GF-D8 (cell line): Measurements from ENCODE around the gene PRDM12.
A peak's percentile ranks its signal among the peaks of the same experiment; 100 is the strongest.
"Not testable (repeated sequence)": the region's sequence is repeated elsewhere in the genome, so short reads cannot be mapped to it uniquely, and the experiment has no call there.

Experiments used
- DNase-seq: peaks from one replicate; lab custom pipeline; 2025; lab: John Stamatoyannopoulos, UW

Gene PRDM12

DNA sequence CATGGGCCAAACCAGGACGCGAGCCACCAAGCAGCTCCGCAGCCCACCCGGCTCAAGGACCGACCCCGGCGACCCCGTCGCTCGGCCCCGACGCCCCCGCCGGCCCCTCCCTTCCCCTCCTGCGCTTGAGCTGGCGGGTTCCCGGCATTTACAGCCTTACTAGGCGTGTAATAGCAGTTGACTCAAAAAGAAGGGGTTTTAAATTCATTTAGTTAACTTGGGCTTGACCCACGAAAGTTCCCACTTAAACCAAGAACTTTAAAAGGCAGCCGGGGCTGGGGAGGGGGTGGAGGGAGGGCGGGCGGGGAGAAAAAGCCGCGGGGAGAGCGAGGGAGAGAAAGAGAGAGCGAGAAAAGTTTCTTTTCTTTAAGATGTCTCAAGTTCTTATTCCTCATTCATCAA is 636 bp downstream of the PRDM12 start:
- DNase-seq, result no peak

DNA sequence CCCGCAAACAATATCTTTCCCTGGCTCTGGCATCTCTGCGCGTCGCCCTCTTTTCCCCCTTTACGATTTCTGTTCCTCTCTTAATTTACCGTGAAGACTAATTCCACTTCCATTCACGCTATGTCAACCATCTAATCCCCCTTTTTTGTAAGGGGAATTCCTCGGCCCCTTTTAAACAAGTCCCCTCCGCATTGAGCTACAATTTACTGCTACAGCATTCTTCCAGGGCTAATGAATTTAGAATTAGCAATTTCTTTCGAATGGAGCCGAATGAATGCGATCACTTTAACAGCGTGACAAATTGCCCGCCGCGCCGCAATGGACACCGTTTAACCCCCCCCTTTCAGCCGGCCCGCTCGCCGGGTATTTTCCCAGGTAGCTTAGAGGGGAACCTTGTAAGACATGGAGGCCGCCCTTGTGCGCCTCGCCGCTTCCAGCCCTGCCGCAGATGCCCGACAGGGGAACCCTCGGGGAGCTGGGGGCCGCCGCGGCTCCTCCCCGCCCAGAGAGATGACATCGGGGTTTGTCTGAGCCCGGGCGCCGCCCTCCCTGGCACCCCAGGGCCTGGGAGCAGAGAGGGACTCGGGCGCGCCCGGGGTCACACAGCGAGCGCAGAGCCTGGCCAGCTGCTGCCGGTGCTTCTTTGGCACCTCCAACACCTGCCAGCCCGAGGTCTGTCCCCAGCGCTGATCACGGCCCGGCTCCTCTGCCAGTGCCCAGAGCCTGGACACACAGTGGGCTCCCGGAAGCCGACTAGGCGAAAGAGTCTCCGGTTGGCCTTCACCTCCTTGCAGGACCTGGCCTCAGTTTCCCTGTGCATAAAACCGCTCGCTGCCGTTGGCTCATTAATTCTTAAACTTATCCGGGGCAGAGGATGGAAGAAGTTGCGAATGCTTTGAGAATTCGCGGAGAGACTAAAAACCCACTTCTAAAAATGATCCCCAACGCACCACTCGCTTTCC is 1.3 kb downstream of the PRDM12 start:
- DNase-seq, result no peak

DNA sequence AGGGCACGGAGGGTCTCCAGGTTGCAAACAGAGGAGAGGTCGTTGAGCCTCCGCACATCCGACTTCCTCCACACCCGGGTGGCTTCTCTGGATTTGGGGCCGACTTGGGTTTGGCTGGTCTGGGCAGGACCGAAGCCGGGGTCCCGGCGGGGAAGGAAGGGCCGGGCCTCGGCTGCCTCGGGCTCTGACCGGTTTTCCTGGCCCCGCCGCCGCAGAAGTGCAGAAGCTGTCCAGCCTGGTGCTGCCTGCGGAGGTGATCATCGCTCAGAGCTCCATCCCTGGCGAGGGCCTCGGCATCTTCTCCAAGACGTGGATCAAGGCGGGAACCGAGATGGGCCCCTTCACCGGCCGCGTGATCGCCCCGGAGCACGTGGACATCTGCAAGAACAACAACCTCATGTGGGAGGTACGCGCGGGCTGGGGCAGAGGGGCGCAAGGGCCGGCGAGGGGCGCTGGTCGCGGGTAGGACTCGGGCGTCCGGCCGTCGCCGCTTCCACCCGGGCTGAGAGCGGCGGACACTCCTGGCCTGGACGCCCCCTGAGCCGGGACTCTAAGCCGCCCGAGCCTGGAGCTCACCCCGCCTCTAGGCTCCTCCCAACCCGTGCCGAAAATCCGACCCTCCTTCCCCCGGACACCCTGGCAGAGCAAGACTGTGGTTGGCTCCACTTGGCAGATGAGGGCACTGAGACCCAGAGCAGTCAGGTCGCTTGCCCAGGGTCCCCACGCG is 2.2 kb downstream of the PRDM12 start:
- DNase-seq, result no peak

DNA sequence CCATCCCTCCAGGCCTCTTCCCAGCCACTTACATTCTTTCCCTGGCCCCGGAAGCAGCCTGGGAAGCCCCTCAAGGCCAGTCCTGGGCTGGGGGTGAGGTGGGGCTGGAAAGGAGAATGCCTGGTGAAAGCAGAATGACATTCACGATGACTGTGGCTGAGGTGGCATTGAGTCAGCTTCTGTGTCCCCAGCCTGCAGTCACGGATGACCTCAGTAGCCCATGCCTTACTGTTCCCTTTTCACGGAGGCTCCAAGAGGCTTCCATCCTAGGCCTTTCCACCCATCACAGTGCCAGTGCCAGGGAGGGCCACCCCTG is 2.7 kb downstream of the PRDM12 start:
- DNase-seq, result no peak

DNA sequence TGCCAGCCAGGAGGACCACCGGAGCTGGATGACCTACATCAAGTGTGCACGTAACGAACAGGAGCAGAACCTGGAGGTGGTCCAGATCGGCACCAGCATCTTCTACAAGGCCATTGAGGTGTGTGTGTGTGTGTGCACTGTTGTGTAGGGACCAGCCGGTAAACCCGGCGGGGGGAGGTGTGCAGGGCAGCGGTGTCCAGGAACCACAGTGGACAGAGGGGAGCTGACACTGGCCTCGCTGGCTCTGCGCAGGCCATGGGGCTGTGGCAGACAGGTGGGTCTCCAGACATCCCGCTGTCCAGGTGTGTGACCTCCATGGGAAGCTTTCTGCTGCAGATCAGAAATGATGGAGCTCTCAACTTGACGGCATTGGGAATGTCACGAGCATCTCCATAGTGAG is 3.8 kb downstream of the PRDM12 start:
- no peak for DNase-seq

DNA sequence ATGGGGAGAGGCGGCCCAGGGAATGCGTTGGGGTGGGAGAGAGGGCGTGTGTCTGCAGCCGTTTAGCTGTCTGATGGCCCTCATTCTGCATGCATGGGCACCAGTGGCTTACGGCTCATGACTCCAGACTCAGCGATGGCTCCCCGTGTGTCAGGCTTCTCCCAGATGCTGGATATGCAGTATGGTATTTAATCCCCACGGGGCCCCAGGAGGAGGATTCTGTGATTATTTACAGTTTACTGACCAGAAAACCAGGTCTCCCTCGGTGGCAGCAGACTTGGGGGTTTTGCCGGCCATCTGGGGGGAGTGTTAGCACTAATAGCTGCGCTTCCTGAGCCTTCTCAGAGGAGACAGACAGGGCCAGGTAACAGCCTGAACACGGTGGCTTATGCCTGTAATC is 4.3 kb downstream of the PRDM12 start:
- no peak for DNase-seq

DNA sequence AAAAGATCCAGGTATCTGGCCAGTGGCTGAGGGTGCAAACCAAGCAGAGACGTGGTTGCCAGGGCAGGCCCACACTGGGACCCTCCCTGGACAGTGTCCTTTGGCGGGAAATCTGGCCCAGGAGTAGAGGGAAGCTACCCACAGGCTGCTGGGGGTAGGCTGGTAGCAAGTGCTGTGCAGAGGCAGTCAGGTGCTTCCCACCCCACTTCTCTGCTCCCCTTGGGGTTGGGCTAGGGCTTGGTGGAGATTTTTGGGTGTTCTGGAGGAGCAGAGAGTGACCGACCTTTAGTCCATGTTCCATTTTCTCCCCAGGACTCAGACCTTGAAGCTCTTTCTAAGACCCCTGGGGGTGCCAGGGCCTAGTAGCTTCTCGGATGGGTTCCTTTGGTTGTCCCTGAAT is 5.6 kb downstream of the PRDM12 start:
- no peak for DNase-seq

DNA sequence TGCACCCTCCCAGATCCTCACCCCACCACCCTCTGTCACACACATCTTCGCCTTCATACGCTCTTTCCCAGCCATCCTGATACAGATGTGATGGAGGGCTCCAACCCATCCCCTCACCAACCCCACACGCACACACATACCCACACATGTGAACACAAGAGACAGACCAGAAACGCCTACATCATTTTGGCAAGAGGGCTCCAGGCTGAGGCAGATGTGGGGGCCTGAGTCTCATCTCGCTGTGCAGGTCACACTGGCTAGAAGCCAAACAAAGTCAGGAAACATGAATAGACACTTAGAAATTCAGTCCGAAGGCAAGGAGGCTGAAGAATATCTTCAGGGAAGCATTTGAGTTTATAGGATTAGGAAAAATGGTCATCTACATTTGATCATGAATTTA is 6.2 kb downstream of the PRDM12 start:
- DNase-seq, result no peak

DNA sequence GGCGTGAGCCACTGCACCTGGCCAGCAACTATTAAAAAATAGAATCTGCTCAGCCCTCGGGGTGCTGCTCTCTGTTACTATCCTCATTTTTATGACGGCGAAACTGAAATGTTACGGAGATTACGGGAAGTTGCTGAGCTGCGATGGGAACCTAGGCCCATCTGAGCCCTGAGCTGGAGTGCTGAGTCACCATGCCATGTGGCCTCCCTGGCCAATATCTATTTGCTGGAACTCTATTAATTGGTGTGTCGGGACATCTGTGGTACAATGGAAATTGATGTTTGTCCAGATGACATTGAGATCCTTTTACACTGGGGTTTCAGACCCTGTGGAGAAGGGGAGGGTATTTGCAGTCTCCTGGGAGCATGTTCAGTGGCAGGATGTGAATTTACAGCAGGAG is 8.1 kb downstream of the PRDM12 start:
- no peak for DNase-seq

DNA sequence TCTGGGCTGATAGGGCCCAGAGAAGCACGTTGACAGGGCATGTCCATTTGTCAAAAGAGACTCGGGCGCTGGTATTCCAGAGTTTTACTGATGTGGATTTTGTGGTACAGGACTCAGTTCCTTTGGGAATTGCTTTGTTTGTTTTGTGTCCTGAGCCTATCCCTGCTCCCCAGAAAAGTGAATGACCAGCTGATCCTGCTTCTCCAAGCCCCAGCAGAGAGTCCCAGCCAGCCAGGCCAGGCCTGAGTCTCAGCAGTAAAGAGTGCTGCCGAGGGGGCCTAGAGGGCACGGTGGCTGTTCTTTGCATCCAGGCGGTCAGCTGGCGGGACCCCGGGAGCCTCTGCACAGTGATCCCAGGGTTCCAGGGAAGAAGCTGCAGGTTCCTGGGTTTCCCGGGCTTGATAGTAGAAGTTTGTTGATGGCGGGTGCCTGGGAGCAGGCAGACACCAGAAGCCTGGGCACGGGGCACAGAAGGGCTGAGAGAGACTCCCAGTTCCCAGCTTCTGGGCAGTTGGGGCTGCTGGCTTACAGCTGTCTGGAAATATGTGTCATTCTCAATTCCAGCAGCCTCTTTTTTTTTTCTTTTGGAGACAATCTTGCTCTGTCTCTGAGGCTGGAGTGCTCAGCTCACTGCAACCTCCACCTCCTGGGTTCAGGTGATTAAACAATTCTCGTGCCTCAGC is 8.7 kb downstream of the PRDM12 start:
- DNase-seq, result no peak

DNA sequence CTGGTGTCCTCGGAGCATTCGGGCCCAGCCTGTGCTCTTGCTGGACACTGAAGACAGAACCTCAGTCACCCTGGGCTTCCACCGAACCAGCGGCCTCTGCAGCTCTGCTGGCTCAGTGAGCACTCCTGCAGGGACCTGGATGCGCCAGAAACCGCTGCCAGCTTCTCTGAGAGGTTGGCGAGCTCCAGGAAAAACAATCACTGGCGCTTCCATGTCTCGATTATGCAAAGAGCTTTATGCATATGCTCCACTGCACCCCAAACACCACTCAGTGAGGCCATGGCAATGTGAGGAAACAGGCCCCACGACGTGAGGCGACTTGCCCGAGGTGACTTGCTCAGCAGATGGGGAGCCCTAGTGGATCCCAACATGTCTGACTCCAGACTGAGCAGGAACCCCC is 11.0 kb downstream of the PRDM12 start:
- no peak for DNase-seq

DNA sequence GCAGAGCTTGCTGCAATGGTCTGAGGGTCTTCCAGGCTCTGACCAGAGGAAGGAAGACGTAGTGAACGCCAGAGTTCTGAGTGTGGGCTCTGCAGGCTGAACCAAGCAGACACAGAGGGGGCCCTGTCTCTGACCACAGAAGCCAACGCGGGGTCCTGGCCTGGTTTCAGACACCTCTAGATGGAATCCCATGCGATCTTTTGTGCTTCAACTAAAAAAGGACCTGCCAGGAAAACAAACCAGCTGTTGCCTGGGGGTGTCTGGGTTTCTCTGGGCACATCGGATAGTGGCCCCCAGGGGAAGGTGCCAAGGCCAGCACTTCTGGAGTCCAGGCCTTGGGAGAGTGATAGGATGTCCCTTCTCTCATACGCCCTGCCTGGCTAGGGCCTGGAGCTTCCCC is 12.9 kb downstream of the PRDM12 start:
- no peak for DNase-seq

DNA sequence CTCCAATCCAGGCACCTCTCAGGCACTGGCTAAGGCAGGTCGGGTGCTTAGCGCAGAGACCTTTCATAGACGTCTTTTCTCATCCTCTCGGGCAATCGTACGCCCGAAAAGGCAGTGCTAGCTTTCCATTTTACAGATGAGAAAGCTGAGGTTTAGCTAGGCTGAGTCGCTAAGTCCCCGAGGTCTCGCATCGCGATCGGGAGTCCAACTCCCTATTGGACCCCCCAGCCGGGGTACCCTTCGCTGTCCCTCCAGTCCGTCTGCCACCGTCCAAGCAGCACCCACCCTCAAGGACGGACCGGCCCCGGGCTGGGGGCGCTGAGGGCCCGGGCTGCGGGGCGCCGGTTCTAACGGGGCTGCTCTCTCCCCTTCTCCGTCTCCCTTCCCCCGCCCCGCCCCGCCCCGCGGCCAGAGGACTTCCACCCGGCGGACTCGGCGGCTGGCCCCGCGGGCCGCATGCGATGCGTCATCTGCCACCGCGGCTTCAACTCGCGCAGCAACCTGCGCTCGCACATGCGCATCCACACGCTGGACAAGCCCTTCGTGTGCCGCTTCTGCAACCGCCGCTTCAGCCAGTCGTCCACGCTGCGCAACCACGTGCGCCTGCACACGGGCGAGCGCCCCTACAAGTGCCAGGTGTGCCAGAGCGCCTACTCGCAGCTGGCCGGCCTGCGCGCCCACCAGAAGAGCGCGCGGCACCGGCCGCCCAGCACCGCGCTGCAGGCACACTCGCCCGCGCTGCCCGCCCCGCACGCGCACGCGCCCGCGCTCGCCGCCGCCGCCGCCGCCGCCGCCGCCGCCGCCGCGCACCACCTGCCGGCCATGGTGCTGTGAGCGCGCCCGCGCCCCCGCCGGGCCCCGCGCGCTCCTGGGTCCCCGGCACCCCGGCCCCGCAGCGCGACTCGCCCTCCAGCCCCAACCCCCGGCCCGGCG is 16.7 kb downstream of the PRDM12 start:
- peak; percentile 49 for DNase-seq

DNA sequence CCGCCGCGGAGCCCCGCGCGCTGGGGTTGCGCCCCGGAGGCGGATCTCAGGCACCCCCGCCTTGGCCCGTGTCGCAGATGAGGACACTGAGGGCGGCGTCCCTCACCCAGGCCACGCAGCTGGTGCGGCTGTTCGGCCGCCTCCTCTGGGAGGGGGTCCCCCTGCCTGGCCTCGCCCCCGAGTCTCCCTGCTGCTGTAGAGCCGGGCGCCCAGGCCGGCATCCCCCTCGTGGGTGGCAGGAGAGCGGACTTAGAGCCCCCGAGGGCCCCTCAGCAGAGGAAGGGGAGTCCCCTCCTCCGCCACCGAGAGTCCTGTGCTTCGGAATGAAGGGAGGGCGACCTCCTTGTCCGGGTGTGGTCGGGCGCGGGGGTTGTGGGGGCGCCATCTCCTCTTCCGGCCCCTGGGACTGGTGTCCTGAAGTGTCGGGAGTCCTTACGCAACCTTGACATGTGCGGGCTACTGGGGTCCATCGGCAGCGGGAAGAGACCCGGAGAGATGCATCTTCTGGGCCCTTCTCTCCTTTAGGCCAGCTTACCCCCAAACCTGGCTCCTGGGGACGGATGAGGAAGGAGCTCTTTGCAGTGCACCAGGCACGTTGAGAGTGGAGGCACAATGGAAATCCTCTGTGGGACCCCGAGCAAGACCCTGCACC is 17.5 kb downstream of the PRDM12 start:
- no peak for DNase-seq

DNA sequence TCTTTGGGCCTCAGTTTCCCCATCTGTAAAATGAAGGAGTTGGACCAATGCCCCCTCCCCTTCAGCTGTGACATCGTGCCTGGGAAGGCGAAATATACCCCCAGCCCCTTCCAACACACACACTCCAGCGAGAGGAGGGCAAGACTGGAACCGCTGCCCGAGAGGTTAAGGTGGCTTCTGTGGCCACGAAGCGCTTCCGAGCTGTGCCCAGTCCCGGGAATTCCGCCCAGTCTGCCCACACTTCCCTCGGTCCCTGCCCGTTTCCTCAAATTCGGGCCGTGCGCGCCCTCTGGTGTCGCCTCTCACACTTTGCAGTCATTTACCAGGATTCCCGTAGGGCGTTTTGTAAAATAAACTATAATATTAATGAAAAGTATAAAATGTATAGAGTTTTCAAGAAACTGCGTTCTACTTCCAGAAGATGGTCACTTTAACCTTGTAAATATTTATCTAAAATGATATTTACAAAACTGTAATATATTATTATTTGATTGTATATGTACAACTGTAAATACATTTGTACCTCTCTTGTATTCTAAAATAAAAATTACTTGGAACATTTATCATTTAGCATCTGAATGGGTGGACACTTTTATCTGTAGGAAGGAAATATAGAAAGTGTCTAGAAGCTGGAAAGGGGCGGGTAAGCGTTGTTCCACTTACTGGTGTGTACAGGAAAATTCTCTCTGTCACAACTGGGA is 18.2 kb downstream of the PRDM12 start:
- peak; percentile 6 for DNase-seq

DNA sequence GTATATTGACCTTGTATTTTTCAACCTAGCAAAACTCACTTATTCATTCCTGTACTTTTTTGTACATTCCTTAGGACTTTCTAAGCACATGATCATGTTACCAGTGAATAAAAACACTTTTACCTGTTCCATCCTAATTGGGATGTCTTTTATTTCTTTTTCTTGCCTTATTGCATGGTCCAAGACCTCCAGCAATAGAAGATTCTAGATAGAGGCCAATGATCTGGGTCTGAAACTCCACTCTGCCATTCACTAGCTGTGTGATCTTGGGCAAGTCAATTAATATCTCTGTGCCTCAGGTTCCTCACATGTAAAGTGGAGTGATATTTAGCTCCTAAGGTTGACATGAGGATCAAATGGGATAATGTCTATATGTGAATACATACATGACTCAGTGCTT is 20.7 kb downstream of the PRDM12 start:
- no peak for DNase-seq

DNA sequence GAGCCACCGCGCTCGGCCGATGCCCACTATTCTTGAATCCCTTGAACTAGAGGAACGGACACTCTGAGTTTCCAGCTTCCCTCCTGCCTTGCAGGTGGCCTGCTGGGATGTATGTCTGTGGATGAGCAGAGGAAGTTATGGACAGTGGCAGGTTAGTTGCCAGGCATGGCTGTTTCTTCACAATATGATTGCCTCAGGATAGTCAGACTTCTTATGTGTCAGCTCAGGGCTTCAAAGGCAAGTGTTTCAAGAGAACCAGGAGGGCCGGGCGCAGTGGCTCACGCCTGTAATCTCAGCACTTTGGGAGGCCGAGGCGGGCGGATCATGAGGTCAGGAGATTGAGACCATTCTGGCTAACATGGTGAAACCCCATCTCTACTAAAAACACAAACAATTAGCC is 21.6 kb downstream of the PRDM12 start:
- not testable (repeated sequence) for DNase-seq

DNA sequence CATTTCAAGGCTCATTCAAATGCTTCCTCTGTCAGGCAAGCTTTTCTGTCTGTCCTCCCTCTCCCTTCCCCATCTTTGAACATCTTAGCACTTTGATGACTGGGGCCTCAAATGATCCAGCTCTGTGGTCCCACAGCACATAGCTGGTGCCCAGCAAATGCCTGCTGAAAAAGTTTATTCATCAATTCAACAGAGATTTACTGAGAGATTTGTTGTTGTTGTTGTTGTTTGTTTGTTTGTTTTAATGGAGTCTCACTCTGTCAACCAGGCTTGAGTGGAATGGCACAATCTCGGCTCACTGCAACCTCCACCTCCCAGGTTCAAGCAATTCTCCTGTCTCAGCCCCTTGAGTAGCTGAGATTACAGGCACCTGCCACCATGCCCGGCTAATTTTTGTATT is 23.2 kb downstream of the PRDM12 start:
- DNase-seq, result no peak

DNA sequence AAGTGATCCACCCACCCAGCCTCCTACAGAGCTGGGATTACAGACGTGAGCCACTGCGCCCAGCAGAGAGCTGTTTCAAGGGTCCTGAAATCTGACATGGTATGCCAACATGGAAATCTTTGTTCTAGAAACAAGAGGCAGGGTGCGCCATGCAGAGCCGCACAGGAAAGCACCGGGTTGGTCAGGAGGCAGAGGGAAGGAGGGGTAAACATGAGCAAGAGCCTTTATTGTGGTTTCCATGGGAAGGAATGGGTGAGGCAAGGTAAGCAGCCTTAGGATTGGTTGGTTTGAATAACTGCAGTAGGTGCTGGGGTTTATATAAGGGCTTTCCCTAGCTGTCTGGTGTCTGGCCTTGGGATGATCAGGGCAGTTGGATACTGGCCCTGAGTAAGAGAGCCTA is 23.7 kb downstream of the PRDM12 start:
- DNase-seq, result no peak

DNA sequence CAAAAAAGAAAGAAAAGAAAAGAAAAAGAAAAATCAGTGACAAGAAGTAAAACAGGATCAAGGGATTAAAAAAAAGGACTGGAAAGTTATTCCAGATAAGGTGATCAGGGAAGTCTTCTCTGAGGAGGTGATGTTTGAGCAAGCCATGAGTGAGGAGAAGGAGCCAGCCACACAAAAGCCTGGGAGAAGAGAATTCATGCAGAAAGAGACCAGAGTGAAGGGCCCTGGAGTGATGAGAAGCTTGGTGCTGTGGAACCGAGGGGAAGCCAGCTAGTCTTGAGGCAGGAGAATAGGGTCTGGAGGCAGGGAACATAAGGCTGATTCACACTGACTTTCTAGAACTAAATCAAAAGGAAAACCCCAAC is 25.2 kb downstream of the PRDM12 start:
- no peak for DNase-seq
